ENCODE measurements around the gene FAM219B.

- no peak for TF ChIP-seq ATF3 (IDR thresholded peaks at IDR 0.05)
- TF ChIP-seq CTCF (IDR thresholded peaks at IDR 0.05; ENCODE audit: low read depth, low read length, missing input control): no peak
- TF ChIP-seq MAX (IDR thresholded peaks at IDR 0.05): no peak
- TF ChIP-seq TAF1 (conservative IDR thresholded peaks at IDR 0.05): no peak
- TF ChIP-seq REST (IDR thresholded peaks at IDR 0.05): no peak
- no peak for TF ChIP-seq RXRA (IDR thresholded peaks at IDR 0.05)
Observed at GRCh38 chr15:74896316-74896715, 10.3 kb downstream of the FAM219B start.

Data from liver (tissue), 3 donors.